OCI-M1 (cell line): ENCODE results near the gene FPR3.
A peak's percentile ranks its signal among the peaks of the same experiment; 100 is the strongest.
"Not testable (repeated sequence)": the region's sequence is repeated elsewhere in the genome, so short reads cannot be mapped to it uniquely, and the experiment has no call there.

Experiments
- DNase-seq: peaks from one replicate; lab custom pipeline; 2025; lab: John Stamatoyannopoulos, UW

The FPR3 gene

DNA sequence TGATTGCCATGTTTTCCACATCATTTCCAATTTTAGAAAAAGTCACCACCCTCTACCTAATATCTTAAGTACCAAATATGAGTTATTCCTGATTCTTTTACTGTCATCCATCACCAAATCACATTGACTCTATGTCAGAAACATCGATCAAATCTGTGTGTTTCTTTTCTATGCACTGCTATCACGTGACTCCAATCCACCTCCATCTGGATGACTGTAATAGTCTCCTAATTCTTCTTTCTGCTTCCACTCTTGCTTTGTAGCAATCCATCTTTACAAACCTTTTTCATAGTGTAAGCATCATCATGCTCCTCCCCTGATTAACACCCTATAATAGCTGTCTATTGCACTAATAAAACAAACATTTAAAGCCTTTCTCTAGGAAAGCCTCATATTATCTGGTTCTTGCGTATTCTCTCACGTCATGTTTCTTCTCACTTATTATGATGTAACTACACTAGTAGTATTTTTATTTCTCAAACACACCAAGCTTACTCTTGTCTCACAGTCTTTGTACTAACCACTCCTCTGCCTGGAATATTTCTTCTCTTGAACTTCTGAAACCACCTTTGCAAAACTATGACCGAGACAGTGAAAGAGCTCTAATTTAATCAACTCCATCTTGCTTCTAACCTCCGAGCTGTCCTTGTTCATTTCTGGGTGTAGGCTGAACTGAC lies 10.7 kb upstream of the FPR3 start:
- no peak for DNase-seq

DNA sequence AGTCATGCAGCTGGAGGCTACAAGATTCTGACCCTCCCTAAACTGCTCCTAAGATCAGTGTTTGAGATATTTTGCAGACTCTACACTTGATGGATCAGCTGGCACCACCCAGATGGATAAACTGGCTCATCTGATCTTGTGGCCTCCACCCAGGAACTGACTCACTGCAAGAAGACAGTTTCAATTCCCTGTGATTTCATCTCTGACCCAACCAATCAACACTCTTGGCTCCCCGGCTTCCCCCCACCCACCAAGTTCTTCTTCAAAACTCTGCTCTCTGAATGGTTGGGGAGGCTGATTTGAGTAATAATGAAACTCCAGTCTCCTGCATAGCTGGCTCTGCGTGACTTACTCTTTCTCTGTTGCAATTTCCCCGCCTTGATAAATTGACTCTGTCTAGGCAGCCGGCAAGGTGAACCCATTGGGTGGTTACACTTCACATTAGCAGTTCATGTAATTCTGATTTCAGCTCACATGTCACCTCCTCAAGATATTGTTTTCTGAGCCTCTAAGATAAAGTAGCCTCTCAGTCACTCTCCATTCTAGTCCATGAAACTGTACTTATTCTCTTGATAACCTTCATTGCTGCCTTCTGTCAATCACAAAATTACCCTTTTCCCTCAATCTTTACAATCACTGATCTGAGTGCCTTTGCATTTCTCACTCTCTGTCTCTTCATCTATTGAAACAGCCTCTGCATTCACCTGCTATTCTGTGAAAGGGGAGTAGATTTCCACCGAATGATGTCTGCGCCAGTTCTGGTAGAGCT lies 9.9 kb upstream of the FPR3 start:
- peak; percentile 98 for DNase-seq

DNA sequence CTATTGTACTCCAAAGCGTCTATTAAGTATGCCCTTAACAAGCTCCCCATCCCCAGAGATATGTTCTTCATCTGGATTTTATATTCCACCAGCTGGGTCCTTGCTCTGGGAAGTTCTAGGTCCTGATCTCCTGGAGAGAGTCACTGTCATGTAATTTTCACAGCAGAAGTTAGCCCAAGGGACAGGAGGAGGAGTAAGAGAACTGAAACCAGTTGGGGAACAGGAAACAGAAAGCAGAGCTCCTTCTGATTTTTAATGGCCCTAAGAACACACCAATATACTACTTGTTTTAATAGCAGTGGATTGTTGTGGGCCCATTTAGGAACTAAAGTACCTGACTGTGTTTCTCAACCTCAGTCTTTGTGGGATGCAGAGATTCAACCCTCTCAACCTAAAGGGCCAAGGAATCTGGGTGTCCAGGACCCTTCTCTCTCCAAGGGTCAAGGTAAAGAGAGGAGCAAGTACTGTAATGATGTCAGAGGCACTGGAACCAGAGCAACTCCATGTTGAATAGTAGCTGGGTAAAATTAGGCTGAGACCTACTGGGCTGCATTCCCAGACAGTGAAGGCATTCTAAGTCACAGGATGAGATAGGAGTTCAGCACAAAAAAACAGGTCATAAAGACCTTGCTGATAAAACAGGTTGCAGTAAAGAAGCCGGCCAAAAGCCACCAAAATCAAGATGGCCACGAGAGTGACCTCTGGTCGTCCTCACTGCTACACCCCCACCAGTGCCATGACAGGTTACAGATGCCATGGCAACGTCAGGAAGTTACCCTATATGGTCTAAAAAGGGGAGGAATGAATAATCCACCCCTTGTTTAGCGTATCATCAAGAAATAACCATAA lies 8.1 kb upstream of the FPR3 start:
- DNase-seq = peak; percentile 53

DNA sequence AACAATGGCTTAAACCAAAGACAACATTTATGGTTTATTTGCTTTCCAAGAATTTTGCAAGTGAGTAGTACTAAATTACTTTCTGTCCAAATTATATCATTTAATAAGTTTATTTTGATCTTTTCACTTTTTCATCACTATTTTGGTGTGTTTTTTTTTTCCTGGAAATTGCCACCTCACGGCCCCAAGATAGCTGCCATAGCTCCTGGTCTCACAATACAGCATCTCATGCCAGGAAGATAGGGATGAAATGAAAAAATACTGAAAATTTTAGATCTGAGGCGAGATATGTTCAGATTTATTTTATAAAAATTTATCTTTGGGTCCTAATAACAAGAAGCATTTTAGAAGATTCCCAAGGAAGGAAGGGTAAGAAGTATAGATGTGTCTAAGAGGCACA lies 6.9 kb upstream of the FPR3 start:
- no peak for DNase-seq

DNA sequence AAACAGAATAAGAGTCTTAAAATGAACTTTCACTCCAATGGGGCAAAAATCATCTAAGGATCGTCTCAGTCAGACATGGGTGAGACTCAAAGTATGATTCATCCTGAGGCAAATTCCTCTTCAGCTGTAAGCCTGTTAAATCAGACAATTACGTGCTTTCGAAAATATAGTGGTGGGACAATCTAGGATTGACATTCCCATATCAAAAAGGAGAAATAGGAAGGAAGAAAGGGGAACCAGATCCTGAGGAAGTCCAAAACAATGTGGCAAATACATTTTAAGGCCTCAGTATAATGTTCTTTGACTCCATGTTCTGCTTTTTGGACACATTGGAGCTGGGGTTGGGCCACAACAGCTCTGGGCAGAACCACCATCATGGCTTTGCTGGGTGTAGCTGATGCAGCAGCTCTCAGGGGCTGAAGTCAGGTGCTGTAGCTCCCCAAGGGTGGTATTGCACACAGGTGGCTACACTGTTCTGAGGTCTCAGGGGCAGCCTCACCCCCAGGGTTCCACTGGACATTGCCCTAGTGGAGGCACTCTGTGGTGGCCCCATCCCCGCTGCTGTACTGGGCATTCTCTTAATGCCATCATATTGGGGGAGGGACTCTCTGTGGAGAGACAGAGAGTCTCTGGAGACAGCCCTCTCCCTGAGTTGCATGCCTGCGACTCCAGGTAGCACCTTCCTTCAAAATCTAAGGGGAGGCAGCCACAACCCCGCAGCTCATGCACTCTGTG lies 5.7 kb upstream of the FPR3 start:
- no peak for DNase-seq

DNA sequence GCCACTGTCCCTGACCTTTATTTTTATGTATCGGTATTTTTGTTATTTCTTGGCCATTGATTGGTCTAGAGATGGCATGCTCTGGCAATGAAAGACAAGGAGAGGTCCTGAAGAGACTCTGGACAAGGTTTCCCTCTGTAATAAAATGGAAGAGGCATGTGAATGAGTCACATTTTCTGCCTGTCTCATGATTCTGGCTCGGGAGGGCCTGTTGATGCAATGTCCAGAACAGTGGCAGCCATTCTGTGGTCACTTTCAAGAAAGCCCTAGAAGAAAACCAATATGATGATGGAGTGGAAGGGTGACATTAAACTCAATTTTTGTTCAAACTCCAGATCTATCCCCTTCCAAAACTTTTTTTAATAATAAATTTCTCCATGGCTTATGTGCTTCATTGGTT lies 2.0 kb upstream of the FPR3 start:
- no peak for DNase-seq

DNA sequence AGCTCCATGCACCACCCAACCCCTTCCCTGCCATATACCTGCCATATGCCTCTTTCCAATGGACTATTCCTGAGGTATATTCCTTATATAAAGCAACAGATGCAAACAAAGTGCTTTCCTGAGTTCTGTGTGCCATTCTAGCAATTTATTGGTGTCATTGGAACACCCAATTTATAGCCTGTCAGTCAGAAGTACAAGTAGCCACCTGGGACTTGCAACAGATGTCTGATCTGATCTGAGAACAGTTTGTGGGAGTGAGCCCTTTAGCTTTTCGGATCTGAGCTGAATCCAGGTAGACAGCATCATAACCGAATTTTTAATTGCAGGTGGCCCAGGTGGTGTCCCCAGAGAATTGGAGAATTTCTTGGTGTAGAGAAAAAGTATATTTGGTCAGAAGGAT lies 963 bp upstream of the FPR3 start:
- DNase-seq = no peak

DNA sequence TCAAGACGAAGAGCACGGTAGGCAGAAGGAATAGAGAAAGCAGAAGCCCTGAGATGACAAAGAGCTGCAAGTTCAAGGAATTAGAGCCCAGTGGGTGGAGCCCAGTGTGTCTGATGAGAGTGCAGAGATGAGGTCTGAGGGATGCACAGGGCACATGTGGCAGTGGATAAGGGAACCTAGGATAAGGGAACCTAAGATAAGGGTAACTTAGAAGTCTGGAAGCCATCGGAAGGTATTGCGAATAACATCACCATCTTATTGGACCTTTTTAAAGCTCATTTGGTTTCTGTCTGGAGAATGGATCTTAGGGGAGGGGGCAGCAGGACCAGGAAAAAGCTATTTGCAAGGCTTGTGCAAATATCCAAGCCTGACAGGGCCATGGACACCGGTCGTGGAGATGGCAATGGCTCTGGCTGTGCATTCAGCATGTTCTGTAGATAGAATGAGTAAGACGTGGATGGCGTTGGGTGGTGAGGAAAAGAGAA lies 1.3 kb downstream of the FPR3 start:
- peak; percentile 99 for DNase-seq

DNA sequence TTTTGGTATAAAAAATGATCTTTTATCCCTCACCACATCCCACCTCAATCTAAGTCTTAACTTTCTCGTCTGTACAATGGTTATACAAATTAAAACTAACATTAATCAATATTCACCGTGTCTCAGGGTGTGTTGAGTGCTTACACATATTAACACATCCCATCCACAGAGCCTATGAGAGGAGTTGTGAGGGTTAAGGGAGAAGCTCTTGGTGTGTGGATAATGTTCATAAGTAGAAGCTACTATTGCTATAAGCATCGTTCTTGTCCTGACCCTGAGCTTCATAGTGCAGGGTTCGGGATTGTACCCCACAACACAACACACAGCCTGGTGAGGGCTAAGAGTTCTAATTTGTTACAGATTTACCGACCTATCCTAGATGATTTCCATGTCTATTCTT lies 2.5 kb downstream of the FPR3 start:
- DNase-seq = peak; percentile 72

DNA sequence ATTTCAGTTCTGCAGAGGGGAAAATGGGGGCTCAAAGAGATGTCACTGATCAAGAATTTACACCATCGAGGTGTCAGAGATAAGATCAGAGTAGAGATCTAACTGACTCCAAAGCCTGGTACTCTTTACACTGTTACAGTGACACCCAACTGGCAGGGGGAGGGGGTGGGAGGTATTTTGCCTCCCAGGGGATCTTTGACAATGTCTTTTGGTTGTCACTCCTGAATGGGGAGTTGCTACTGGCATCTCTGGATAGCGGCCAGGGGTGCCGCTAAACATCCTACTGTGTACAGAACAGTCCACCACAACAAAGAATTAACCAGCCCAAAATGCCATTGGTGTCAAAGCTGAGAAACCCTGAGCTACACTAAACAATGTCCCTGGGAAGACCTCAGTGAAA lies 3.1 kb downstream of the FPR3 start:
- no peak for DNase-seq

DNA sequence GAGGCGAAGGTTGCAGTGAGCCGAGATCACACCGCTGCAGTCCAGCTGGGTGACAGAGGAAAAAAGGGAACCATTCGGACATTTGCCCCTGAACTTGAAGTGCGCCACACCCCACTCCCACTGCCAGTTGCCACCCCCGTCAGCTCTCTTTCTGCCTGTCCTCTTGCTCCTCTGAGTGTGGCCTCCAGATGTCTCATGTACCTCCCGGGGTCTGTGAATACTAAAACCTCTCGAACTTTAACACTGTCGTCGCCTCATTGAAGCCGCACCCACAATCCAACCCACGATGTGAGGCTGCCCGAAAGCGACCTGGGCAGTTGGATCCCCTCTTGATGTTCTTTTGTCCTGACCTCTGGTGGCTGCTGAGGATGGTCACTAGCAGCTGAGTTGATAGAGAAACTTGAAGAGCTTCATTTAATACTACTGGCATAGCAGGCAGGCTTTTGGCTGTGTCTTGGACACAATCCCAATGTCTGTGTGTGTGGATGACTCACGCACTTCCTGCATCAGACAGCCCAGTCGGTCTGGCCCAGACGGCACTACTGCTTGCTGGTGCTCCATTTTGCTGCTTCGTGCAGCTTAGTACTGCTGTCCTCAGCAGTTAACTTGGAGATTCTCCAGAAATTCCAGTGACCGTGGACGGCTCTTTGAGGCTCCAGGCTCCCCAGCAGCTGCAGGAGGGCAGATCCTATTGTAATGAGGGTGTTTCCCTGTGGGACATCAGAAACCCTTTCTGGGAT lies 4.2 kb downstream of the FPR3 start:
- peak; percentile 93 for DNase-seq

DNA sequence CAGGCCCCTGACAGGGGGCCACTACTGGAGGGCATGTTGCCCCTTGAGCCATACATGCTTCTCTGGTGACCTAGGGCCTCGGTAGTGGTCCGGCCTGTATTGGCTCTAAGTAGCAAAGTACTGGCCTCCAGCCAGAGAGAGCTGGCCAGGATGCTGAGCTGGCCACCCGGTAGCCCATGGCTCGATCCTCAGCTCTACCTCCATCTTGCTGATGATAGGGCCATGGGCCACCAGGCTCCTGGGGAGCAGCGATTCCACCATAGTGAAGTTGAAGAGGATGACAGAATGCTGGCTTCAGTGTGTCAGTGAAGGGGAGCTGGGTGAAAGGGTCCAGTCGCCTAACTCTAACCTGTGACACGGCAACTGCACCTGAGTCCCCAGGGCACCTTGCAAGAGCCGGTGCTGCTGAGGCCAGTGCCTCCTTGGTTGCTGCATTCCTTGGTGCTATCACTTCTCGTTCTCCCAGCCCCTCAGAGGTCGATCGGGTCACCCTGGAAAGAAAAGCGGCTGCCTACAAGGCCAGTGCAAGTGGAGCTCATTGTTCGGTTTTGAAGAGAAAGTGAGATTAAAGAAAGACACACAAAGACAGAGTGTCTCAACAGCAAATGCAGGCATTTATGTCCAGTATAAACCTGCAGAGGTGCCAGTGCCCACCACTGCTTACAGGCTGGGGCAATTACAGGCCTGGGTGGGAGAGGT lies 5.0 kb downstream of the FPR3 start:
- peak; percentile 75 for DNase-seq

DNA sequence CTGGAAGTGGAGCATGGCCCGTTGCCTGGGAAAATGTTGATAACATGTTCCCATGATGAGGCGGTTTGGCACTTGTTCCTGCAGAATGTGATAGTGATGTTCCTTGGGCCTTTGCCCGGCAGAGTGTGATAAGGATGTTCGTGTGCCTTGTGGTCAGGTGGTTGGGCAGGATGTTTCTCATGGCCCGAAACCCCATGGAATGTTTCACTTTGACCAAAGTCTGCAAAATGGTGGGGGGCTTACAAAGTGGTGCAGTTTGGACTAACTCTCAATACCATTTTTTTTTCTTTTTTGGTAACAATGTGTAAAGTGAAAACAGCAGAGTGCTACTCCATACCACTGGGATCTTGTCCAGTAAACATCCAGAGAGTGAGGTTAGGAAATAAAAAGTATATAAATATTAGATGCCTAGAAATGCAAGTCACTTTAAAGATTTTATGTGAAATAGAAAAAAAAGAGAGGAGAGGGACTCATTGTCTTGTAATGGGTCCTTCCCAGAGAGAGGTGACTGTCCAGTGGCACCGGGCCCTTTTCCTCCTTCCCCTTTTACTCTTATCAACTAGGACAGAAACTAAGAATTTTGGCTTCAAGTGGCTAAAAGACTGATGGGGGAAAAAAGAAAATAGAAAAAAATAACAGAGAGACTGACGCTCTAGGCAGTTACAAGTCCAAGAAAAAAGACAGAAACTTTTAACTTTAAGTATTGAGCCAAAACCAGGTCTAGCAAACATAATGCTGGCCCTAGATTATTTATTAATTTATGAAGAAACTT lies 5.7 kb downstream of the FPR3 start:
- peak; percentile 99 for DNase-seq

DNA sequence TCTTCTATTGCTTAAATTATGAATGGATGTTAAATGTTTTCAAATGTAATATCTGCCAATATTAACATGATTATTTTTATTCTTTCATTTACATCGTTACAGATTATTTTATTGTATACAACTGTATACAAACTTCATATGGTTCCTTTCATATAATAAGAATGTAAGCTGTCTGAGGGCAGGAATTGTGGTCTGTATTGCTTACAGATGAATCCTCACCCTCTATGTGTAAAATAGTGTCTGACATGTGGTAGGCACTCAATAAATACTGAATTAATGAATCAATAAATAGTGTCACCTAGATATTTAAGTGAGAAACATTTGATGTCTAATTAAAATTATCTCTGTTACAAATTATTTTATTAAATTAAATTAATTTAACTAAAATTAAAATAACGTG lies 7.8 kb downstream of the FPR3 start:
- DNase-seq = no peak

DNA sequence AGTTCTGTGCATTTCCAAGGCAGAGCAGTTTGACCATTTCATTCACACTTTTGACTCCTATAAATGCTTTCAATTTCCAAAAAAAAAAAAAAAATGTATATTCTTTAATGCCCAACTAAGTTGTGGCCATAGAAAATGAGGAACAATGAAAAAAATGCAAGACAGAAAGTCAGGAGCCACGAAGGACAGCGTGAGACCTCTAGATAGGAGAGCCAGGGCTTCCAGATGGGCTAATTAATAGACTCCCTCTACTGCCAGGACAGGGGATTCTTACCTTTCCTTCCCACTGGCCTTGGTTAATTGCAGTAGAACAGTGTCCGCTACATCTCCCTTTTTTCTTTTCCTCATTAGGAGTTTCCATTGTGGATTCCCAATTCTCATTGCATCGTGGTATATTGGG lies 8.6 kb downstream of the FPR3 start:
- peak; percentile 90 for DNase-seq

DNA sequence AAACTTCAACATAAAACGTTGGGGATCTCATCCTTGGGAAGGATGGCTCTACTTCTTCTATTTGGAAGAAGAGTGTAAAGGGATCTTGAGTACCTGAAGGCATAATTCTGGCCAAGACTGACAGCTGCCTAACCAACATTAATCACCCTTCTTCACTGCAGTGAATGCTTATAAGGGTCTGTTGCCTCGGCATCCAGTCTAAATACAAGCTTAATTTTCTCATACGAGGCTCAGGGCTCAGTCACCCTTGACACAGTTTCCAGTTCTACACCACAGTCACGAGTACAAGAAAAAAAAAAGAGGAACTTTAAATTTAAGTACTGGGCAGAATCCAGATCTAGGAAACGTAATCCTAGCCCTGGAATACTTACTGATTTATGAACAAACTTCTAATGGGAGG lies 9.0 kb downstream of the FPR3 start:
- DNase-seq = peak; percentile 94

DNA sequence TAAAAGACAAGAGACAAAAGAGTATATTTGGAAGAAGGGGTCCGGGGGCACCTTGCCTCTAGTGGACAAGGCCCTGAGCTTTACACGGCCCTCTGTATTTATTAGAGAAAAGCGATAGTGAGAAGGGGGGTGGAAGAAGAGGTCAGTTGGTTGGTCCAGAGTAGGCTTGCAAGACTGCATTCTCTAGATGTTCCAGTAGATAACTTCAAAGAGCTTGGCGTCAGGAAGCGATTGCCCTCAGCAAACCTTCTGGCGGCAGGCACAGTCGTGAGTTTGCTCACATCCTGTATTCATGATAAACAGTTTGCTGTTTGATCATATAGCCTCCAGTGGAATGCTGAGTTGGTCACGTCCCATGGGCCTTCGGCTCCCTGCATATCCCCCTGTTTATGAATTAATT lies 9.8 kb downstream of the FPR3 start:
- peak; percentile 68 for DNase-seq

DNA sequence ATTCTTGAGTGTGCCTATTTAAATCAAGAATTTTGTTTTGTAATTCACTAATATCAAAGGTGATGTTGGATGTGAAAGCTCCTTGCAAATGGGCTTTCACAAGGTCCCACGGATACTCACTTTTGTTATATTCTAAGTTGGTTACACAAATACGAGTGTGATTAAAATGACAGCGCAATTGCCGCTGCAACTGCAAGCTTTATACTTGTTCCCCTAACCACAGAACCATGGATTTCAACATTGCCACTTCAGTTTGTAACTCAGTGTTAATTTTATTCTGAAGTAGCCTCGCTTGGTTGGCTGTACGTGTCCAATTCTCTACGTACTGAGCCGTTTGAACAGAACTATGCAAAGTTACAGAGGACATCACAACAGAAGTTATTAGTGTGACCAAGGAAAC lies 10.4 kb downstream of the FPR3 start:
- DNase-seq = not testable (repeated sequence)

DNA sequence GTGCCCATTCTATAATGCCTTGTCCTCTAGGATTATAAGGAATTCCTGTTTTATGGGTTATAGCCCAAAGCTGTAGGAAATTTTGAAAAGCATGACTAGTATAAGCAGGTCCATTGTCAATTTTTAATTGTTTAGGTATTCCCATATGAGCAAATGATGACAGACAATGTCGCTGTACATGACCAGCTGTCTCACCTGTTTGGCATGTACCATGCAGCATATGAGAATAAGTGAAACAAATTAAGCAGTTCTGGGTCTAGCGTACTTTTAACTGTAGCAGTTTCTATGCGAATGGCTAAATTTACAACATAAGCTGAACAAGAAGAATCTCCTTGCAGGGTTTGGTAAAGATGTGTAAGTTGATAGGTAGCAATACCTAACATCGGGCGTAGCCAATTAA lies 11.6 kb downstream of the FPR3 start:
- DNase-seq = not testable (repeated sequence)
